ENCODE data around the gene ARHGEF1.
A peak's percentile ranks its signal among the peaks of the same experiment; 100 is the strongest.

The ARHGEF1 gene

GRCh38 chr19:41926763-41927496, 43.9 kb downstream of the ARHGEF1 start:
- in situ Hi-C loops (cut with MboI; ENCODE audit: low sequenced_read_pairs, unreplicated experiment) = no loop called here
- no peak for DNase-seq (ENCODE audit: low spot score)
- TF ChIP-seq, protein P1, sequence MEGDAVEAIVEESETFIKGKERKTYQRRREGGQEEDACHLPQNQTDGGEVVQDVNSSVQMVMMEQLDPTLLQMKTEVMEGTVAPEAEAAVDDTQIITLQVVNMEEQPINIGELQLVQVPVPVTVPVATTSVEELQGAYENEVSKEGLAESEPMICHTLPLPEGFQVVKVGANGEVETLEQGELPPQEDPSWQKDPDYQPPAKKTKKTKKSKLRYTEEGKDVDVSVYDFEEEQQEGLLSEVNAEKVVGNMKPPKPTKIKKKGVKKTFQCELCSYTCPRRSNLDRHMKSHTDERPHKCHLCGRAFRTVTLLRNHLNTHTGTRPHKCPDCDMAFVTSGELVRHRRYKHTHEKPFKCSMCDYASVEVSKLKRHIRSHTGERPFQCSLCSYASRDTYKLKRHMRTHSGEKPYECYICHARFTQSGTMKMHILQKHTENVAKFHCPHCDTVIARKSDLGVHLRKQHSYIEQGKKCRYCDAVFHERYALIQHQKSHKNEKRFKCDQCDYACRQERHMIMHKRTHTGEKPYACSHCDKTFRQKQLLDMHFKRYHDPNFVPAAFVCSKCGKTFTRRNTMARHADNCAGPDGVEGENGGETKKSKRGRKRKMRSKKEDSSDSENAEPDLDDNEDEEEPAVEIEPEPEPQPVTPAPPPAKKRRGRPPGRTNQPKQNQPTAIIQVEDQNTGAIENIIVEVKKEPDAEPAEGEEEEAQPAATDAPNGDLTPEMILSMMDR (IDR thresholded peaks at IDR 0.05; ENCODE audit: borderline replicate concordance, control extremely low read depth, extremely low read depth, insufficient read depth, missing control alignments) = no peak

GRCh38 chr19:41927497-41928192, 44.7 kb downstream of the ARHGEF1 start:
- TF ChIP-seq, protein P1 (IDR thresholded peaks at IDR 0.05; ENCODE audit: borderline replicate concordance, control extremely low read depth, extremely low read depth, insufficient read depth, missing control alignments) = no peak
- DNase-seq (ENCODE audit: low spot score) = no peak
- in situ Hi-C loops (cut with MboI; ENCODE audit: low sequenced_read_pairs, unreplicated experiment) = no loop called here

- peak; percentile 68 for DNase-seq (ENCODE audit: low spot score)
- in situ Hi-C loops (cut with MboI; ENCODE audit: low sequenced_read_pairs, unreplicated experiment) = no loop called here
Observed at GRCh38 chr19:41928221-41928683, 45.3 kb downstream of the ARHGEF1 start, which contains the start of gene ERFL. Gene ERFL (minus strand): TSS chr19:41928449. CDS start chr19:41912919, 15,530 bp downstream.

GRCh38 chr19:41928754-41929535, 46.0 kb downstream of the ARHGEF1 start:
- TF ChIP-seq, protein P1 (IDR thresholded peaks at IDR 0.05; ENCODE audit: borderline replicate concordance, control extremely low read depth, extremely low read depth, insufficient read depth, missing control alignments) = no peak
- DNase-seq (ENCODE audit: low spot score) = no peak
- in situ Hi-C loops (cut with MboI; ENCODE audit: low sequenced_read_pairs, unreplicated experiment) = no loop called here

More at GRCh38 chr19:41928221-41928683, 45.3 kb downstream of the ARHGEF1 start, which contains the start of gene ERFL:
- TF ChIP-seq, protein P1 (IDR thresholded peaks at IDR 0.05; ENCODE audit: borderline replicate concordance, control extremely low read depth, extremely low read depth, insufficient read depth, missing control alignments) = no peak

GRCh38 chr19:41929536-41930071, 46.6 kb downstream of the ARHGEF1 start:
- TF ChIP-seq, protein P1 (IDR thresholded peaks at IDR 0.05; ENCODE audit: borderline replicate concordance, control extremely low read depth, extremely low read depth, insufficient read depth, missing control alignments) = no peak
- in situ Hi-C loops (cut with MboI; ENCODE audit: low sequenced_read_pairs, unreplicated experiment) = no loop called here
- DNase-seq (ENCODE audit: low spot score) = no peak

GRCh38 chr19:41930322-41930722, 47.3 kb downstream of the ARHGEF1 start:
- in situ Hi-C loops (cut with MboI; ENCODE audit: low sequenced_read_pairs, unreplicated experiment) = no loop called here
- TF ChIP-seq, protein P1 (IDR thresholded peaks at IDR 0.05; ENCODE audit: borderline replicate concordance, control extremely low read depth, extremely low read depth, insufficient read depth, missing control alignments) = no peak
- no peak for DNase-seq (ENCODE audit: low spot score)

All from GM13976 (cell line).